HEK293 (cell line): ENCODE results near the gene KIR3DL2.

Source experiments
- CTCF ChIA-PET: fragments of 350-600 bp; formaldehyde crosslinking; extraction: SDS; loops from one replicate; lab custom pipeline; 2021; ENCODE audit warnings: antibody characterized with exemption; lab: Yijun Ruan, JAX
- POLR2A ChIA-PET: fragments of 300-600 bp; formaldehyde crosslinking; extraction: SDS; loops from one replicate; lab custom pipeline; 2020; ENCODE audit warnings: antibody characterized with exemption, inconsistent platforms; lab: Yijun Ruan, JAX
- H3K27ac ChIP-seq: fragments of 200-500 bp; sonication (Bioruptor generic); 2 replicates; pipeline ENCODE4 v1.5.1; 2014; ENCODE audit warnings: low read depth, low read length, control low read depth, inconsistent platforms; ENCODE audit errors: extremely low read depth
- H3K36me3 ChIP-seq, 2 experiments: fragments of 200-500 bp in 1 of 2; sonication (Bioruptor generic) in 1 of 2; 1 replicate in 1 of 2; 2 replicates in 1 of 2; pipeline ENCODE4 v1.5.1; 2014 to 2017; ENCODE audit warnings: inconsistent platforms in 2 of 2, low read length in 2 of 2; ENCODE audit not compliant: control insufficient read depth in 2 of 2, insufficient read depth in 1 of 2
- H3K4me1 ChIP-seq: fragments of 200-500 bp; sonication (Bioruptor generic); 2 replicates; pipeline ENCODE4 v1.5.1; 2014; ENCODE audit warnings: mild to moderate bottlenecking, low read length, inconsistent platforms; ENCODE audit not compliant: control insufficient read depth, insufficient read depth
- H3K4me3 ChIP-seq: 2 replicates; pipeline ENCODE4 v1.5.1; 2011; ENCODE audit warnings: low read depth, mild to moderate bottlenecking, control low read depth, low read length, moderate library complexity
- H3K9me3 ChIP-seq: fragments of 200-500 bp; sonication (Bioruptor generic); 2 replicates; pipeline ENCODE4 v1.5.1; 2014; ENCODE audit warnings: low read depth, low read length, inconsistent platforms; ENCODE audit not compliant: control insufficient read depth, insufficient read depth
- IKZF3 ChIP-seq: fragments of 450-650 bp; IDR thresholded peaks from 2 replicates; pipeline ENCODE4 v1.5.0; 2018; ENCODE audit warnings: missing biosample characterization, mild to moderate bottlenecking, missing genetic modification characterization, moderate library complexity
- KLF10 ChIP-seq: fragments of 450-650 bp; IDR thresholded peaks from 2 replicates; pipeline ENCODE4 v1.5.1; 2018; ENCODE audit warnings: missing biosample characterization, mild to moderate bottlenecking, missing genetic modification characterization
- ZNF138 ChIP-seq: fragments of 450-650 bp; formaldehyde crosslinking; IDR thresholded peaks from 2 replicates; pipeline ENCODE4 v1.5.1; 2016; ENCODE audit warnings: missing biosample characterization, missing genetic modification characterization, borderline replicate concordance
- ZNF16 ChIP-seq: fragments of 450-650 bp; formaldehyde crosslinking; IDR thresholded peaks from 2 replicates; pipeline ENCODE4 v1.5.1; 2016; ENCODE audit warnings: low read depth, missing biosample characterization, missing genetic modification characterization
- ZNF19 ChIP-seq: fragments of 450-650 bp; formaldehyde crosslinking; IDR thresholded peaks from 2 replicates; pipeline ENCODE4; 2016; ENCODE audit warnings: missing biosample characterization, missing genetic modification characterization, low read depth
- ZNF24 ChIP-seq: fragments of 450-650 bp; formaldehyde crosslinking; IDR thresholded peaks from 2 replicates; pipeline ENCODE4 v1.5.1; 2016; ENCODE audit warnings: missing biosample characterization, missing genetic modification characterization
- ZNF529 ChIP-seq: fragments of 450-650 bp; formaldehyde crosslinking; IDR thresholded peaks from 2 replicates; pipeline ENCODE4 v1.5.1; 2017; ENCODE audit warnings: missing genetic modification characterization, missing biosample characterization; ENCODE audit not compliant: insufficient replicate concordance
- ZNF571 ChIP-seq: fragments of 450-650 bp; formaldehyde crosslinking; IDR thresholded peaks from 2 replicates; pipeline ENCODE4 v1.5.0; 2017; ENCODE audit warnings: missing biosample characterization, missing genetic modification characterization
- TF ChIP-seq, protein P1 (sequence below): fragments of 450-650 bp; formaldehyde crosslinking; IDR thresholded peaks from 2 replicates; pipeline ENCODE4 v1.5.1; 2016; ENCODE audit warnings: missing biosample characterization, missing genetic modification characterization
- TF ChIP-seq, protein P2 (sequence below): fragments of 450-650 bp; formaldehyde crosslinking; IDR thresholded peaks from 2 replicates; pipeline ENCODE4 v1.5.1; 2016; ENCODE audit warnings: missing biosample characterization, missing genetic modification characterization
- TF ChIP-seq, protein P3 (sequence below): fragments of 450-650 bp; formaldehyde crosslinking; IDR thresholded peaks from 2 replicates; pipeline ENCODE4 v1.5.1; 2016; ENCODE audit warnings: missing biosample characterization, missing genetic modification characterization
- TF ChIP-seq, protein P4 (sequence below): fragments of 450-650 bp; formaldehyde crosslinking; IDR thresholded peaks from 2 replicates; pipeline ENCODE4 v1.5.1; 2016; ENCODE audit warnings: missing biosample characterization, missing genetic modification characterization

The KIR3DL2 gene

DNA sequence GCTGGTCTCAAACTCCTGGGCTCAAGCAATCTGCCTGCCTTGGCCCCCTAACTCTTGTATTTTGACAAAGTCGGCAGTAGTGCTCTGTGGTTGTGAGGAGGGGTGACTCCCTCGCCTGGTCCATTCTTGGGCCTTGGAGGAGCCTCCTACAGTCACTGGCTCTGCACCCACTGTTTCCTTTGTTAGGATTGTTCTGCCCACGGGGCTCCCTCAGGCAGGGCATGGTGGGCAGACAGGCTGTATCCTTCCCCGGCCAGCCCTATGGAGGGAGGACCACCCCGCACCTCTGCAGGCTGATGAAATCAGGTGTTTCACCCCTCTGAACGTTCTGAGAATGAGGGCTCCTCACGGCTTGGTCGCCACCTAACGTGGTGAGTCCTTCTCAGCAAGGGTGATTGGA lies 33.0 kb downstream of the KIR3DL2 start:
- no peaks in the 10 kb centered on the region for H3K4me1 ChIP-seq
- H3K27ac ChIP-seq: no peak overlapping the region
- ChIA-PET POLR2A (no interaction called here), CTCF (interaction anchor here (2.6 kb wide), 1 partner anchor 535 kb away, joined by 10 read pairs; no protein-coding TSS in a partner anchor)
- H3K36me3 ChIP-seq: no peaks in the 10 kb centered on the region
- no peak overlapping the region for H3K4me3 ChIP-seq
- no peaks in the 10 kb centered on the region for H3K9me3 ChIP-seq
- TF ChIP-seq, protein P1, sequence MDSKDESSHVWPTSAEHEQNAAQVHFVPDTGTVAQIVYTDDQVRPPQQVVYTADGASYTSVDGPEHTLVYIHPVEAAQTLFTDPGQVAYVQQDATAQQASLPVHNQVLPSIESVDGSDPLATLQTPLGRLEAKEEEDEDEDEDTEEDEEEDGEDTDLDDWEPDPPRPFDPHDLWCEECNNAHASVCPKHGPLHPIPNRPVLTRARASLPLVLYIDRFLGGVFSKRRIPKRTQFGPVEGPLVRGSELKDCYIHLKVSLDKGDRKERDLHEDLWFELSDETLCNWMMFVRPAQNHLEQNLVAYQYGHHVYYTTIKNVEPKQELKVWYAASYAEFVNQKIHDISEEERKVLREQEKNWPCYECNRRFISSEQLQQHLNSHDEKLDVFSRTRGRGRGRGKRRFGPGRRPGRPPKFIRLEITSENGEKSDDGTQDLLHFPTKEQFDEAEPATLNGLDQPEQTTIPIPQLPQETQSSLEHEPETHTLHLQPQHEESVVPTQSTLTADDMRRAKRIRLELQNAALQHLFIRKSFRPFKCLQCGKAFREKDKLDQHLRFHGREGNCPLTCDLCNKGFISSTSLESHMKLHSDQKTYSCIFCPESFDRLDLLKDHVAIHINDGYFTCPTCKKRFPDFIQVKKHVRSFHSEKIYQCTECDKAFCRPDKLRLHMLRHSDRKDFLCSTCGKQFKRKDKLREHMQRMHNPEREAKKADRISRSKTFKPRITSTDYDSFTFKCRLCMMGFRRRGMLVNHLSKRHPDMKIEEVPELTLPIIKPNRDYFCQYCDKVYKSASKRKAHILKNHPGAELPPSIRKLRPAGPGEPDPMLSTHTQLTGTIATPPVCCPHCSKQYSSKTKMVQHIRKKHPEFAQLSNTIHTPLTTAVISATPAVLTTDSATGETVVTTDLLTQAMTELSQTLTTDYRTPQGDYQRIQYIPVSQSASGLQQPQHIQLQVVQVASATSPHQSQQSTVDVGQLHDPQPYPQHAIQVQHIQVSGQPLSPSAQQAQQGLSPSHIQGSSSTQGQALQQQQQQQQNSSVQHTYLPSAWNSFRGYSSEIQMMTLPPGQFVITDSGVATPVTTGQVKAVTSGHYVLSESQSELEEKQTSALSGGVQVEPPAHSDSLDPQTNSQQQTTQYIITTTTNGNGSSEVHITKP: peak; percentile 36; the same call in 1 of the 2 replicates
- TF ChIP-seq, protein P2, sequence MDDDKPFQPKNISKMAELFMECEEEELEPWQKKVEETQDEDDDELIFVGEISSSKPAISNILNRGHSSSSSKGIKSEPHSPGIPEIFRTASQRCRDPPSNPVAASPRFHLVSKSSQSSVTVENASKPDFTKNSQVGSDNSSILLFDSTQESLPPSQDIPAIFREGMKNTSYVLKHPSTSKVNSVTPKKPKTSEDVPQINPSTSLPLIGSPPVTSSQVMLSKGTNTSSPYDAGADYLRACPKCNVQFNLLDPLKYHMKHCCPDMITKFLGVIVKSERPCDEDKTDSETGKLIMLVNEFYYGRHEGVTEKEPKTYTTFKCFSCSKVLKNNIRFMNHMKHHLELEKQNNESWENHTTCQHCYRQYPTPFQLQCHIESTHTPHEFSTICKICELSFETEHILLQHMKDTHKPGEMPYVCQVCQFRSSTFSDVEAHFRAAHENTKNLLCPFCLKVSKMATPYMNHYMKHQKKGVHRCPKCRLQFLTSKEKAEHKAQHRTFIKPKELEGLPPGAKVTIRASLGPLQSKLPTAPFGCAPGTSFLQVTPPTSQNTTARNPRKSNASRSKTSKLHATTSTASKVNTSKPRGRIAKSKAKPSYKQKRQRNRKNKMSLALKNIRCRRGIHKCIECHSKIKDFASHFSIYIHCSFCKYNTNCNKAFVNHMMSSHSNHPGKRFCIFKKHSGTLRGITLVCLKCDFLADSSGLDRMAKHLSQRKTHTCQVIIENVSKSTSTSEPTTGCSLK (tag by site-specific recombination): no peak

DNA sequence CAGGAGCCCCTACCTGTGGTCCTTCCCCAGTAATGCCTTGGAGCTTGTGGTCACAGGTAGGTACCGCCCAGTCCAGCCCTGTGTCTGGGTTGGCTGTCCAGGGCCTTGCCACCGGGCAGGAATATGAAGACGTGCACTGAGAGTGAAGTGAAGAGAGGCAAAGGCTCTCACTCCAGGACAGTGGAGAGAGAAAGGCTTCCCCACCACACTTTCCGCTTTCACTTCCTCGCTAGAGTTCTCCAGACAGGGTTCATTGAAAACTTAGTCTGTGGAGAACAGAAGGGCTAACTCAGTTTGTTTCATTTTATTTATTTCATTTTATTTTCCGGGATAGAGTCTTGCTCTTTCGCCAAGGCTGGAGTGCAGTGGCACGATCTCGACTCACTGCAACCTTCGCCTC lies 38.0 kb downstream of the KIR3DL2 start:
- Histone ChIP-seq H3K9me3 (no peaks in the 10 kb centered on the region), H3K36me3 (no peaks in the 10 kb centered on the region), H3K4me1 (no peaks in the 10 kb centered on the region), H3K27ac (no peak overlapping the region), H3K4me3 (no peak overlapping the region)
- TF ChIP-seq, protein P1: no peak
- TF ChIP-seq ZNF19 (tag by site-specific recombination) (no peak), IKZF3 (no peak), ZNF571 (tag by site-specific recombination) (no peak), ZNF24 (tag by site-specific recombination) (no peak), ZNF138 (tag by site-specific recombination) (no peak), KLF10 (tag by site-specific recombination) (no peak), ZNF529 (no peak), ZNF16 (tag by site-specific recombination) (no peak)
- TF ChIP-seq, protein P3, sequence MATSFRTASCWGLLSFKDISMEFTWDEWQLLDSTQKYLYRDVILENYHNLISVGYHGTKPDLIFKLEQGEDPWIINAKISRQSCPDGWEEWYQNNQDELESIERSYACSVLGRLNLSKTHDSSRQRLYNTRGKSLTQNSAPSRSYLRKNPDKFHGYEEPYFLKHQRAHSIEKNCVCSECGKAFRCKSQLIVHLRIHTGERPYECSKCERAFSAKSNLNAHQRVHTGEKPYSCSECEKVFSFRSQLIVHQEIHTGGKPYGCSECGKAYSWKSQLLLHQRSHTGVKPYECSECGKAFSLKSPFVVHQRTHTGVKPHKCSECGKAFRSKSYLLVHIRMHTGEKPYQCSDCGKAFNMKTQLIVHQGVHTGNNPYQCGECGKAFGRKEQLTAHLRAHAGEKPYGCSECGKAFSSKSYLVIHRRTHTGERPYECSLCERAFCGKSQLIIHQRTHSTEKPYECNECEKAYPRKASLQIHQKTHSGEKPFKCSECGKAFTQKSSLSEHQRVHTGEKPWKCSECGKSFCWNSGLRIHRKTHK: no peak
- TF ChIP-seq, protein P4, sequence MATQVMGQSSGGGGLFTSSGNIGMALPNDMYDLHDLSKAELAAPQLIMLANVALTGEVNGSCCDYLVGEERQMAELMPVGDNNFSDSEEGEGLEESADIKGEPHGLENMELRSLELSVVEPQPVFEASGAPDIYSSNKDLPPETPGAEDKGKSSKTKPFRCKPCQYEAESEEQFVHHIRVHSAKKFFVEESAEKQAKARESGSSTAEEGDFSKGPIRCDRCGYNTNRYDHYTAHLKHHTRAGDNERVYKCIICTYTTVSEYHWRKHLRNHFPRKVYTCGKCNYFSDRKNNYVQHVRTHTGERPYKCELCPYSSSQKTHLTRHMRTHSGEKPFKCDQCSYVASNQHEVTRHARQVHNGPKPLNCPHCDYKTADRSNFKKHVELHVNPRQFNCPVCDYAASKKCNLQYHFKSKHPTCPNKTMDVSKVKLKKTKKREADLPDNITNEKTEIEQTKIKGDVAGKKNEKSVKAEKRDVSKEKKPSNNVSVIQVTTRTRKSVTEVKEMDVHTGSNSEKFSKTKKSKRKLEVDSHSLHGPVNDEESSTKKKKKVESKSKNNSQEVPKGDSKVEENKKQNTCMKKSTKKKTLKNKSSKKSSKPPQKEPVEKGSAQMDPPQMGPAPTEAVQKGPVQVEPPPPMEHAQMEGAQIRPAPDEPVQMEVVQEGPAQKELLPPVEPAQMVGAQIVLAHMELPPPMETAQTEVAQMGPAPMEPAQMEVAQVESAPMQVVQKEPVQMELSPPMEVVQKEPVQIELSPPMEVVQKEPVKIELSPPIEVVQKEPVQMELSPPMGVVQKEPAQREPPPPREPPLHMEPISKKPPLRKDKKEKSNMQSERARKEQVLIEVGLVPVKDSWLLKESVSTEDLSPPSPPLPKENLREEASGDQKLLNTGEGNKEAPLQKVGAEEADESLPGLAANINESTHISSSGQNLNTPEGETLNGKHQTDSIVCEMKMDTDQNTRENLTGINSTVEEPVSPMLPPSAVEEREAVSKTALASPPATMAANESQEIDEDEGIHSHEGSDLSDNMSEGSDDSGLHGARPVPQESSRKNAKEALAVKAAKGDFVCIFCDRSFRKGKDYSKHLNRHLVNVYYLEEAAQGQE: no peak
- ChIA-PET POLR2A (interaction anchor here (0.6 kb wide), 1 partner anchor 534 kb away, joined by 6 read pairs; no protein-coding TSS in a partner anchor), CTCF (no interaction called here)
